Measurements from ENCODE around the gene PSMD14. TPM values are rescaled to one million over a fixed set of nuclear protein-coding genes. Genes with fewer than 3 reads are reported as not detected.

The PSMD14 gene
- total RNA-seq, 1 experiment from 2014 or later = 147 TPM

GRCh38 chr2:161382747-161383146, 74.5 kb downstream of the PSMD14 start:
- no peak for DNase-seq (ENCODE audit: low read depth)

- DNase-seq (ENCODE audit: low read depth) = no peak
Measured at GRCh38 chr2:161384864-161385263, 76.6 kb downstream of the PSMD14 start.

GRCh38 chr2:161386228-161386824, 78.1 kb downstream of the PSMD14 start:
- no peak for DNase-seq (ENCODE audit: low read depth)

GRCh38 chr2:161388146-161388779, 80.0 kb downstream of the PSMD14 start:
- DNase-seq (ENCODE audit: low read depth) = no peak

- no peak for DNase-seq (ENCODE audit: low read depth)
Measured at GRCh38 chr2:161391737-161392506, 83.7 kb downstream of the PSMD14 start.

GRCh38 chr2:161400076-161400475, 91.9 kb downstream of the PSMD14 start:
- peak; percentile 17 for DNase-seq (ENCODE audit: low read depth)

- no peak for DNase-seq (ENCODE audit: low read depth)
Measured at GRCh38 chr2:161402297-161402696, 94.1 kb downstream of the PSMD14 start.

- no peak for DNase-seq (ENCODE audit: low read depth)
Measured at GRCh38 chr2:161406316-161406715, 98.1 kb downstream of the PSMD14 start.

GRCh38 chr2:161407597-161407996, 99.4 kb downstream of the PSMD14 start:
- no peak for DNase-seq (ENCODE audit: low read depth)

GRCh38 chr2:161409308-161409907, 101.2 kb downstream of the PSMD14 start:
- DNase-seq (ENCODE audit: low read depth) = no peak

- peak; percentile 23 for DNase-seq (ENCODE audit: low read depth)
Measured at GRCh38 chr2:161412346-161412745, 104.1 kb downstream of the PSMD14 start.

- DNase-seq (ENCODE audit: low read depth) = peak; percentile 44
Measured at GRCh38 chr2:161414042-161415033, 106.1 kb downstream of the PSMD14 start.

GRCh38 chr2:161415034-161415986, 107.1 kb downstream of the PSMD14 start:
- no peak for DNase-seq (ENCODE audit: low read depth)

GRCh38 chr2:161415987-161416707, 107.9 kb downstream of the PSMD14 start, which contains the start of gene TBR1:
Gene TBR1, plus strand, starts transcription at chr2:161416297. Its CDS starts 114 bp downstream, at chr2:161416411.
- DNase-seq (ENCODE audit: low read depth) = no peak

- DNase-seq (ENCODE audit: low read depth) = no peak
Measured at GRCh38 chr2:161416708-161417437, 108.6 kb downstream of the PSMD14 start.

- no peak for DNase-seq (ENCODE audit: low read depth)
Measured at GRCh38 chr2:161417438-161418274, 109.4 kb downstream of the PSMD14 start.

- DNase-seq (ENCODE audit: low read depth) = no peak
Measured at GRCh38 chr2:161418275-161418714, 110.1 kb downstream of the PSMD14 start.
